HG03558 (cell line): ENCODE data around the gene RNLS.
"Not testable (repeated sequence)": the region's sequence is repeated elsewhere in the genome, so short reads cannot be mapped to it uniquely, and the experiment has no call there.

Experiments used
- ATAC-seq: cut with Tn5 transposase; IDR thresholded peaks from one replicate; pipeline ENCODE4 v1.9.1; 2021; ENCODE audit warnings: moderate number of reproducible peaks; ENCODE audit not compliant: unreplicated experiment; ENCODE audit errors: extremely low read depth

Gene RNLS

DNA sequence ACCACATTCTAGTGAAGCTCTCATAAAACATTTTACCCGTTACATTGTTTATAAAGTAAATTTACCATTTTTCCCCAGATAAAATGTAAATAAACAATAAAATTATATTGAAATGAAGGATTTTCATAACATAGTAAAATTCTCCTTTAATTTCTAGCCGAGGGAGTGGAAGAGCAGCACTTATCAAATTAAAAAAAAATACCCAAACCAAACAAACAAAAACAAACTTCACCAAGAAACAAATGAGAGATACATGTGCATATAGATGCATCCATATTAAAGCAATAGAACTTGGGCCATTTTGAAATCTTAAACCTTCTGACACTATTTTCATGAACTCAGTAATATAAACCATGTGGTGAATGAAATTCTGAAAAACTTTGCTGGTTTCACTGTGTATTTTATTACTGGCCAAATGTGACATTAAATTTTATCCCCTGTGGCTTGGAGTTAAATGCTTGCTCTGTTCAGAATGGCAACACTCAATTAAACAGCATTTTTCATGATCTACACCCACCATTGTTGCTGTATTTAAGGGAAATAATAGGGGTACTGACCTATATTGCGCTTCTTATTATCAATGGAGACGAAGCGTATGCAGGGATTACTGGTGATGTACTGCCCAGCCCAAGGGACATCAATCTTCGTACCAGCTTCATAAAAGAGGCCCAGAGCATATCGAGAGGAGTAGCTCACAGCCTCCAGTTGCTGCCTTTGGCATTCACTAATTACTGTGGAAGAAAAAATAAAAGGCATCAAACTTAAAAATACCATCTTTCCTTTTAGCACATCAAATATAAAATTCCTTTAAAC lies 220.9 kb downstream of the RNLS start:
- ATAC-seq, result no peak

DNA sequence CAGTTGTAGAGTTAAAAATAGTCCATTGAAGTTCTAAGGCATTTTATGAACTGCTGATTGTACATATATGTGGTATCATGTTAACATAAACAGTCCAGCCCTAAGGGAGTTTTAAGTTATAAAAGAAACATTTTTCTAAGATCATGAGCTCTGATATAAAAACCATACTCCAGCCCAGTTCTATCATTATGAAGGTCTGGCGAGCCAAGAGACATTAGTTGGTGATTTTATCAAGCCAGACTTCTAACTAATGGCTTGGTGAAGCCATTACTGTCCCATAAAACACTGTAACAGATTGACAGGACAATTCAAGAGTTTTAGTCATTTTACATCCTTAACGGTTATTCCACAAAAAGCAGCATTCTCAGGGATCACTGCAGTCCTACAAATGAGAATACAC lies 221.6 kb downstream of the RNLS start:
- no peak for ATAC-seq

DNA sequence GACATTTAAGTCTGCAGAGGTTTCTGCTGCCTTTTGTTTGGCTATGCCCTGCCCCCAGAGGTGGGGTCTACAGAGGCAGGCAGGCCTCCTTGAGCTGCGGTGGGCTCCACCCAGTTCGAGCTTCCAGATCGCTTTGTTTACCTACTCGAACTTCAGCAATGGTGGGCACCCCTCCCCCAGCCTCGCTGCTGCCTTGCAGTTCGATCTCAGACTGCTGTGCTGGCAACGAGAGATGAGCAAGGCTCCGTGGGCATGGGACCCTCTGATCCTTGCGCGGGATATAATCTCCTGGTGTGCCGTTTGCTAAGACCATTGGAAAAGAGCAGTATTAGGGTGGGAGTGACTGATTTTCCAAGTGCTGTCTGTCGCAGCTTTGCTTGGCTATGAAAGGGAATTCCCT lies 227.4 kb downstream of the RNLS start:
- ATAC-seq, result not testable (repeated sequence)

DNA sequence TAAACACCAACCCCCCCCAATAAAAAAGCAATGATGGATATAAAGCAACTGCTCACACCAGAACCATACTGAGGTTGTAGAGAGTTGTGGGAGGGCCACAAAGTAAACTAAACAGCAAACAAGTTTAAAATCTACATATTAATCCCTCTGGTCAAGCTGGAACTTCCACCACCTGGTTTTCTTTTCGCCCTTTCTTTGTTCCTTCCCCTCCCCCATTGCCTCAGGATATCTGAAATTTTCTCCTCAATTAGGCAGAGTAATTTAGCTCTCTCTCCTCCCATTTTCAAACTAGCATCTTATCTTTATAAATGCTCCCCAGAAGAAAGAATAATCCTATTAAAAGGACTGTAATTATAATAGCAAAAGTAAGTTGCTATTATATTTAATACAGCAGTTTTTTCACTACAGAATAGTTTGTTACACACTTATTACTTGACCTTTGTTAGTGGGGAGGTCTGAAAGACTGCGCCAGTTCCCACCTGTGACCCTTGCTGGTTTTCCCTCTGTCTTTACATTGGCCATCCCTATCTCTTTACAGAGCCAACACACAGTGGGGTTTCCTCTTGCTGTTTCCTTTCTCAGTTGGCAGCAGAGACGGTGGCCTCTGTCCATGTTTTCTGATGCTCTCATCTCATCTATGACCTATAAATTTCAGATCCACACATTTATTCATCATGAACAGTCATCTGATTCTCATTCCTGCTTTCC lies 235.4 kb downstream of the RNLS start:
- no peak for ATAC-seq

DNA sequence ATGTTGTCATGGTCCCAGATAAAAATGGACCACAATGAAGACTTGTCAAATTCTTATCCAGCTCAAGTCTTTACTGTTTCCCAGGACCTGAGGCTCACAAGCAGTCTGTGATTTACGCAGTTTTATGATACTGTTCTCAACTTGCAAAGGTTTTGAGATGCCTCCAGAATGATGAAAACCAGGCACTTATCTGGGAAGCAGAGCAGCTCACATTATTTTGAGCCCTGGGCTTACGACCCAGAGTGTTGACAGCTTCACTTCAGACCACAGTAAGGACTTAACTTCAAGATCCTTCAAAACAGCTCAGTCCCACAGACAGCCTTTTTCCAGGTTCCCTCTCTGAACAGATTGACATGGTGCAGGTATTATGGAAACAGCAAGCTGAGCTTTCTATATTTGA lies 236.1 kb downstream of the RNLS start:
- no peak for ATAC-seq

DNA sequence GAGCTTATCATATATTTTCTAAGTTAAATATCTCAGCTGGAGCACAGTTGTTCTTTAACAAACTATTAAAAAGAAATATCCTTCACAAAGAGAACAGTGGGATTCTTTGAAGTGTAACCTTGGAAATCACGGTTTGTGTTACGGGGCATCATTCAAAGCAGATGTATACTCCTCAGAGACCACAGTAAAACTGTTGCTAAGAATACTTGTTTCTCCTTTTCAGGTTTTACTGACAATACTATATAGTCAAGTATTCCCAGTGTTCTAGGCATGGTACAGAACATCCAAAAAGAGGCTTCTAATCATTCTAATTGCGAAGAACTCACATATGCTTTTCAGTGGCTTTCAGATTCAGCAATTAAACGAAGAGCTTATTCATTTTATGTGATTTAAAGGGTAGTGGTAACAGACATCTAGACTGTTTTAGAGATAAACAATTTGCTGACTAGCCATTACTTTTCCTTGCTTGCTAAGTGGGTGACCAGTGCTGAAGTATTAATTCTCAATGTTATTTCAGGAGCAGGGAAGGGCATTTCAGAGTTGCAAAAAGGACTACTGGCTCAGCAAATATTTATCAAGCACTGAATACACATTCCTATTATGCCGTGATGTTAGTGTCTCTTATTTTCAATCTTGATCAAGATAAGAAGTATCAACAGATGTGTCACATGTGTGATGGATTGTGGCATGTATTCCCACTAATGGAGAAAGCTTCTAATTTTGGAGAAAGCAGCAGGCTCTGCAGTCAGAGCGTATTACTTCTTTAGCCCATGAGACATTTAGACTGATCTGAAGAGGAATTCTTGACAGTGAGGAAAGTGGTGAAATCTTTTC lies 236.8 kb downstream of the RNLS start:
- ATAC-seq, result no peak

DNA sequence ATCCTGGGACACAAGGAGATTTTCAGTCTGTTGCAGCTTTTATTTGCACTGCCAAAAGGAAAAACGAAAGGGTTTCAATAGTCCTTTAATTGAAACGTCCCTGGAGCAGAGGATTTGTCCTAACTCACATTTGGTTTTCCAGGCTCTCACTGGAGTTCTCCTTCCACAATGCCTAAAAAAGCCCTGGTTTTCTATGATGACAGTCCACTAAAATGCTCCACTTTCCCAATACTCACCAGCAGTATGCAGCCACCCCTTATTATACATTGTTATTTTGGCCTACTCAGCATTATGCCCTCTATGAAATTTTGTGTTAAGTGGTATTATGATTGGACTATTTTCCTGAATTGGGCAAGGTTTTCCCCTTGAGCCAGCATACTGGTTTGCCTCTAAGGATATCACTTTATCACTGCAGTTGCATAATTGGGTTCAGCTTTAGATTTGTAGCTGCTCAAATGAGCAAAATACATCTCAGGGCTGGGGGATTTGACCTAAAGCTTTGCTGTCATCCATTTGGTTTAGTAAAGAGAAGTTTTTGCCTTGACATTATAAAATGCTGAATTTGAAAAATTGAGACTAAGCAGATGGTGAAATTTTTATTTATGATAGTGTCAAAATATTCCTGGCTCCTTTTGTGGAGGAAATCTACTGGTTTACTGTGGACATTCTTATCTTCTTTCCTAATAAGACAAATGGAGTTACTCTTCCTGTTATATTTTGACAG lies 239.2 kb downstream of the RNLS start:
- ATAC-seq, result no peak

DNA sequence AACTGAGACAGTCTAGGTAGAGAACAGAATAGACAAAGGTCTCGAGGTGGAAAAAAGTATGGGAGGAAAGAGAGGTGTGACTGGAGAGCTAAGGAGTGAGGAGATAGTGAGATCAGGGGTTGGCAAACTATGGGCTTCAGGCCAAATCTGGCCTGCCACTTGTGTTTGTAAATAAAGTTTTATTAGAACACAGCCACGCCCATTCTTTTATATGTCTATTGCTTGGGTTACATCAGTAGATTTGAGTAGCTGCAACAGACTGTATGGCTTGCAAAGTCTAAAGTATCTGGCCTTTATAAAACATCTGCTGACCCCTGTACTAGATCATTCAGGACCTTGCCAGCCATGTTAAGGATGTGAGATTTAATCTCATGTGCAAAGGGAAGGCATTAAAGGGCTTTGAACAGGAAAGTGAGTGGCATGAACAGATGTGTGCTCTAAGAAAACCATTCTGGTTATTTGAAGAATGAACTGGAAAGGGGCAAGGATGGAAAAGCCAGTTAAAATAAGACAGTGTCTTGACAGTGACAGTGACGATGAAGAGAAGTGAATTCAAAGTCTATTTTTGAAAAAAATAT lies 240.3 kb downstream of the RNLS start:
- ATAC-seq, result no peak

DNA sequence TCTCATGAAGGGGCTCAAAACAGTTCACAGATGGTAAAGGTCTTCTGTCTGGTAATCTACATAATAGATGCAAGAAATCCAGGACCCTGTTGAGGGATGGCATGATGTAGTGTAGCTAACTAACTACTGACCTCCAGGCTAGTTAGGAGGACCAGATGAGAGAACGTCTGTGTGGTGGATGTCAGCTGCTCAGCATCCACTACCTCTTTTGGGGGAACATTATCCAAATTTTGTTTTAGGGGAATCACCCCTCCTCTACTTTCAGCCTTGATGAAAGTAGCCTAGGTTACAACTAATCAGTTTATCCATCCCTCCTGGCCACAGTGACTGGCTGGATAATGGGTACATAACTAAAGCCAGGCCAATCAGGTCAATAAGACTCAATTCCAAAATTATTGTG lies 246.0 kb downstream of the RNLS start:
- ATAC-seq, result no peak

DNA sequence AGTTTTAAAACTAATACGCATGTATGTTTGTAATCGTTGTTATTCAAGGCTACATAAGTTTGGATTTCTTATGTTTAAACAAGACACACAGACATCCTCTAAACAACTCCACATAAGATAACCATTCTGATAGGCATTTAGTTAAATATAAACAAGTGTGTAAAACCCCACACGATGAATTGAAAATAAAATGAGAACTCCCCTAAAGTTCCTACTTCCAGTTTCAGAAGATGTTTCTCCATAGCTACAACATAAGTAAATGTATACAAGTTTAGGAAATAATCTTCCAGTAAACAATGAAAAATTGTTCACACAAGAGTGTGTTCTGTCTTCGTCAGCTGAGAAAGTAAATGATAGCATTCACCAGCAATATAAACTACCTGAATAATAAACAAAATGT lies 246.8 kb downstream of the RNLS start:
- ATAC-seq, result no peak

DNA sequence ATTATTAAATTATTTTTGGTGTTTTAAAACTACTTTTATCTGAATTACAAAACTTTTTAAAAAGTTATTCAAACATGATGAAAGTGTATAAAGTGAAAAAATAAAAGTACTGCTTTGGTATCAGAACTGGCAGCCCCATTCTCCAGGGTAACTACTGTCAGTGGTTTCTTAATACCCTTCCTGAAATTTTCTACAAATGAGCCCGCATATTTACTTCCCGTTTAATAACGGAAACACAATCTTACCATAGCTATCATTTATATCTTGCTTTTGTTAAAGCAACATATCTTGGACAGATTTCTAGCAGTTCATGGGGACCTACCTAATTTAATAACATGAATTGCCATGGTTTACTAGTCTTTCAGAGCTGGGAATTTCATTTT lies 249.9 kb downstream of the RNLS start:
- no peak for ATAC-seq

DNA sequence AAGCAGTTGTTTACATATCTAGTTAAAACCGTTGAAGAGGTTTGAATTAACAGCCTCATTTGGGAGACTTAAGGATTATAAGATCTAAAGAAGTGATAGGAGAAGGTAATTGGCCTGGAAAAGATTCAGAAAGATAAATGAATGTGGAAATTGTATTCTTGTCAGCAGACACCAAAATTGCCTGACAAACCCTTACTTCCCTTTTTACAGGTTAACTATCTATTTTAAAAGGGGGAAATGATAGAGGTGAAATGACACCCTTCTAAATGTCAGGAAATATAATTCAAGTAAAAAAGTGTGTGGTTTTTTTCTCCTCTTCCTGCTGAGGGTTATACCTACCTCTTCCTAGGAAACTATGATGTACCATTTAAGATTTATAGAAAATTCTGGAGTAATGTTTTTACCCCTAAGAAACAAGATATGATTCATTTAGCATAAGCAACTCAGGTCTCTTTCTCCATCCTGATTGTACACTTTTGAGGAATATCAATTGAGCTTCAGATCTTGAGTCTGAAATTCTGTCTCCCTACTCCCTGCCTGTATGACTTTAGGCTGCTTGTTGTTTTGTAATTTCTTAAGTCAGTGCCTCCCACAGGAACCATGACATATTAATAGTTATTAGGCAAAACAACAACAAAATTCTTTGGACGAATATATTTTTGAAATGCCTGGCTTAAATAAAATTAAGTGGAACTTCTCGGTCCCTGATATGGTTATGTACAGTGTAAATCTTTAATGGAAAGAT lies 250.4 kb downstream of the RNLS start:
- ATAC-seq, result no peak

DNA sequence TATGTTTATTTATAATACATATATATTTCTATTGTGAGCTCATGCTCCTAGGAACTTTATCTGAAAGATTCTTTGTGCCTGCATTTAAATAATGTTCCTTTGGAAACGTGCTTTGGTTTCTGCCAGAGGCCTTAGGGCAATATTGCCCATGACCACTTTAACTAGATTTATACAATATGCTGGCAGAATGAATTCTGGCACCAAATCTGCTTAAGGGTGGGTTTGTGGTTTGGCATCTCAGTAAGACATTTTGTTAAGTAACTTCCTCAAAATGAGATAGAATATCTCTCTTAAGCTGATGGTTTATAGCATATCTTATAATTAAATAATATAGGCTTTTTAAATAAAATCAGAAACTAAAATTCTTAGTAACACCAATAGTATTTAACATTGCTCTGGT lies 252.9 kb downstream of the RNLS start:
- no peak for ATAC-seq

DNA sequence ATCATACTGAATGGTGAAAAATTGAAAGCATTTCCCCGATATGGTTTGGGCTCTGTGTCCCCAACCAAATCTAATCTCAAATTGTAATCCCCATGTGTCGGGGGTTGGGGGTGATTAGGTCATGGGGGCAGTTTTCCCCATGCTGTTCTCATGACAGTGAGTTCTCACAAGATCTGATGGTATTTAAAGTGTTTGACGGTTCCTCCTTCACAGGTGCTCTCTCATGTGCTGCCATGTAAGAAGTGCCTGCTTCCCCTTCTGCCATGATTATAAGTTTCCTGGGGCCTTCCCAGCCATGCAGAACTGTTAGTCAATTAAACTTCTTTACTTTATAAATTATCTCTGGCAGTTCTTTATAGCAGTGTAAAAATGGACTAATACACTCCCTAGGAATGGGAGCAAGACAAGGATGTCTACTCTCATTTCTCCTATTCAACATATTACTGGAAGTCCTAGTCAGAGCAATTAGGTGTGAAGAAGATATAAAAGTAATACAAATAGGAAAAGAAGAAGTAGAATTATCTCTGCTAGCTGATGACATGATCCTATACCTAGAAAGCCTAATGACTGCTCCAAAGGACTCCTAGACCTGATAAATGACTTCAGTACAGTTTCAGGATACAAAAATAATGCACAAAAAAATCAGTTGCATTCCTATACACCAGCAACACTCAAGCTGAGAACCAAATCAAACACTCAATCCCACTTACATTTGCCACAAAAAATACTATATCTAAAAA lies 260.6 kb downstream of the RNLS start:
- ATAC-seq, result no peak

DNA sequence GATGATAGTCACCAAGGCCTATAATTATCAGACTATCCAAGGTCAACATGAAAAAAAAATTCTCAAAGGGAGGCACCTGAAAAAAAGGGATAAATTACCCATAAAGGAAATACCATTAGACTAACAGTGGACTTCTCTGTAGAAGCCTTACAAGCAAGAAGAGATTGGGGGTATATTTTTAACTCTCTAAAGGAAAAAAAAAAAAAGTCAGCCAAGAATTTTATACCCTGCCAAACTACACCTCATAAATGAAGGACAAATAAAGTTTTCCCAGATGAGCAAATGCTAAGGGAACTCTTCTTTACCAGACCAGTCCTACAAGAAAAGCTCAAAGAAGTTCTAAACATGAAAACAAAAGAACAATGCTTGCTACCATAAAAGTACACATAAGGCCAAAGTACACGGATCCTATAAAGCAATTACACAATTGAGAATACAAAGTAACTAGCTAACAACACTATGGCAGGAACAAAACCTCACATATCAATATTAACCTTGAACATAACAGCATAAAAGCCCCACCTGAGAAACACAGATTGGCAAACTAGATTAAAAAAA lies 263.1 kb downstream of the RNLS start:
- ATAC-seq, result no peak

DNA sequence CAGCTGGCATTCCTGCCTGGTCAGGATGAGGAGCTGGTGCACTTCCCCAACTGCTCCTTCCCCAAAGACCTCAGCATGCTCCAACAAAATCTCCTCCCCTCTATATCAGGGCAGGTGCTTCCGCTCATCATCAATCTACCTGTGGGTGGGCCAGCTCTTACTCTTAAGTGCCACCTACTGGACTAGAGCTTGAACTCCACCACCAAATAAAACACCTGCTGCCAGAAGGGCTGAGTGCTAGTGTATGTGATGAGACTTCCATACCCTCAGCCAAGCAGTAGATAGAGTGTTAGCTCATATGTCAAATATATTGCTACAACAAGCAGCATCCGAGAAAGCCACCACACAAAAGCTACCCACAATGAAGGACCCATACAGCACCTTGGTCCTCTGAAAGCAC lies 264.3 kb downstream of the RNLS start:
- ATAC-seq, result no peak

DNA sequence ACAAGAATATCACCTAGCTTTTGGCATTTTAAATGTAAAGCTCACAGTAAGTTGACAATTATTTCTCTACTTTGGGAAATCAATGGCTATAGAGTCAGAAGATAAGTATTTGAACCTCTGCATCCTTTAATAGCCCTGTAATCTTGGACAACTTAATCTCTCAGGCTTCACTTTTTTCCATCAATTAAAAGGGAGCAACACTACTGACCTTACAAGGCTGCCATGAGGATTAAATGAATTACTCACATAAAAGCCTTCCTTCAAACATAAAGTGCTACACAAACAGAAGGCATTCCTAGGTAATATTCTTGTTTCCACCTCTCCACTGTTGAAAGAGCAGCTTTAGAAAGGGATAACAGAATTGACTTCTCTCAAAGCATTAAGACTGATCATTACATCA lies 266.0 kb downstream of the RNLS start:
- no peak for ATAC-seq

DNA sequence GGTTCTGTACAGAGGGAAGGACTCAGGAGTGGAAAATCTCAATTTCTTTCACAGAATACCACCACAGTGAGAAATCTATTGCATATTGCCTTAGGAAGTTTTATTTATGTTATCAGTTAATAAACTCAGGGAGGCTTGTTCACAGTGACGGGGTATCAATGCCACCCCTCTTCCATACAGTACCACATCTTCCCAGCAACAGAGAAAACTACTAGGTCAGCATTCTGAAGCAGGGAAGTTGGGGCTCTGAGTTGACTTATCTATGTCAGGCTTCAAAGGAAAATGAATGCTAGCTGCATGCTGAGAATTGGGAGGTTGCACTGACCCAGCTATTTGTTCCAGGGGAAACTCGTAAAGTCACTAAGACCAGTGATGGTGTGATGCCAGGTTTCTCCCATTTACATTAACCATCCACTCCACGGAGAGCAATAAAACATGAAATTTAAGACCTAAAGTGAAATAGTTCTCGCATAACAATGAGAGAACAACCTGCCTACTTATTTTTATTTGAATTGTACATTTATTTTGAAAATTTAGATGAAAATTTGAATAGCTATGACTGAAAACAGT lies 266.7 kb downstream of the RNLS start:
- ATAC-seq, result no peak
